Liver (tissue), 9 donors: ENCODE results near the gene CTDSPL2. TPM values are rescaled to one million over a fixed set of nuclear protein-coding genes. Genes with fewer than 3 reads are reported as not detected.

Experiments
- DNase-seq: peaks from one replicate; pipeline ENCODE4 v3.0.0-alpha.2; 2017; ENCODE audit warnings: low spot score
- H3K27ac ChIP-seq, 2 donors: one replicate each; pipeline ENCODE4 v1.7.0; 2013; ENCODE audit warnings: inconsistent platforms in 2 of 2, low read length in 2 of 2, control low read depth in 1 of 2, low read depth in 1 of 2, mild to moderate bottlenecking in 1 of 2
- H3K27me3 ChIP-seq, 4 donors: one replicate each; pipeline versions ENCODE4 v1.6.1 to v1.7.0; 2013; ENCODE audit warnings: low read length in 3 of 4, inconsistent platforms in 1 of 4, mild to moderate bottlenecking in 1 of 4, moderate library complexity in 1 of 4; ENCODE audit not compliant: control insufficient read depth in 4 of 4, insufficient read depth in 4 of 4
- H3K36me3 ChIP-seq, 4 donors: one replicate each; pipeline versions ENCODE4 v1.6.1 to v1.7.0; 2013; ENCODE audit warnings: low read length in 3 of 4, mild to moderate bottlenecking in 3 of 4, low read depth in 1 of 4, moderate library complexity in 1 of 4; ENCODE audit not compliant: control insufficient read depth in 4 of 4, insufficient read depth in 3 of 4
- H3K4me1 ChIP-seq, 4 donors: one replicate each; pipeline versions ENCODE4 v1.6.1 to v1.7.0; 2013; ENCODE audit warnings: low read length in 3 of 4, mild to moderate bottlenecking in 3 of 4, moderate library complexity in 1 of 4; ENCODE audit not compliant: control insufficient read depth in 4 of 4, insufficient read depth in 4 of 4
- H3K4me3 ChIP-seq, 3 donors: one replicate each; pipeline versions ENCODE4 v1.6.1 to v1.7.0; 2013; ENCODE audit warnings: low read length in 3 of 3, control low read depth in 1 of 3, low read depth in 1 of 3, mild to moderate bottlenecking in 1 of 3
- H3K9ac ChIP-seq, 2 donors: one replicate each; pipeline ENCODE4 v1.7.0; 2013; ENCODE audit warnings: low read length in 2 of 2, mild to moderate bottlenecking in 2 of 2, moderate library complexity in 2 of 2, control low read depth in 1 of 2, low read depth in 1 of 2
- H3K9me3 ChIP-seq, 4 donors: one replicate each; pipeline versions ENCODE4 v1.6.1 to v1.7.0; 2013; ENCODE audit warnings: low read length in 3 of 4; ENCODE audit not compliant: control insufficient read depth in 4 of 4
- FOXA1 ChIP-seq: IDR thresholded peaks from 2 replicates; pipeline ENCODE4 v1.6.1; 2016; ENCODE audit warnings: antibody characterized with exemption
- GABPA ChIP-seq, 2 donors: IDR thresholded peaks in 1 of 2; conservative IDR thresholded peaks in 1 of 2; 2 replicates each; pipeline ENCODE4 v1.6.1; 2016; ENCODE audit warnings: antibody characterized with exemption in 2 of 2, mild to moderate bottlenecking in 1 of 2, moderate library complexity in 1 of 2
- HNF4A ChIP-seq, 2 donors: conservative IDR thresholded peaks; 2 replicates each; pipeline ENCODE4 v1.6.1; 2016; ENCODE audit warnings: antibody characterized with exemption in 2 of 2, mild to moderate bottlenecking in 2 of 2
- HNF4G ChIP-seq: IDR thresholded peaks from 2 replicates; pipeline ENCODE4 v1.6.1; 2016; ENCODE audit warnings: antibody characterized with exemption
- JUND ChIP-seq, 2 donors: IDR thresholded peaks; 2 replicates each; pipeline ENCODE4 v1.6.1; 2016; ENCODE audit warnings: antibody characterized with exemption in 2 of 2
- NR2F2 ChIP-seq: IDR thresholded peaks from 2 replicates; pipeline ENCODE4 v1.6.1; 2016; ENCODE audit warnings: antibody characterized with exemption
- RAD21 ChIP-seq, 2 donors: IDR thresholded peaks; 2 replicates each; pipeline ENCODE4 v1.6.1; 2016; ENCODE audit warnings: antibody characterized with exemption in 2 of 2, mild to moderate bottlenecking in 2 of 2
- RXRA ChIP-seq, 2 donors: IDR thresholded peaks; 2 replicates each; pipeline ENCODE4 v1.6.1; 2017 to 2018; ENCODE audit warnings: antibody characterized with exemption in 2 of 2, mild to moderate bottlenecking in 1 of 2
- SP1 ChIP-seq: IDR thresholded peaks from 2 replicates; pipeline ENCODE4 v1.6.1; 2018; ENCODE audit warnings: antibody characterized with exemption, mild to moderate bottlenecking
- TAF1 ChIP-seq: conservative IDR thresholded peaks from 2 replicates; pipeline ENCODE4 v1.6.1; 2016; ENCODE audit warnings: antibody characterized with exemption, mild to moderate bottlenecking
- YY1 ChIP-seq: IDR thresholded peaks from 2 replicates; pipeline ENCODE4 v1.6.1; 2016; ENCODE audit warnings: antibody characterized with exemption, mild to moderate bottlenecking
- WGBS: extraction: QIAGEN DNeasy Blood & Tissue Kit; methylation state at CpG from one replicate; pipeline ENCODE4 v1.1.7; 2013; 5-methylcytosine and 5-hydroxymethylcytosine counted together
- polyA plus RNA-seq, 2 donors: library from polyadenylated mRNA; stranded (reverse) in 1 of 2; unstranded in 1 of 2; fragments of 200-250 nt in 1 of 2; fragments of >200 nt in 1 of 2; fragmentation: Nextera tagmentation in 1 of 2; extraction: Ambion mirVana in 1 of 2; gene quantifications; one replicate each; pipeline versions ENCODE4 v1.2.1 to v1.2.3, GENCODE V29; 2013 to 2015
- total RNA-seq, 2 donors: library from RNA; depleted of rRNA; stranded (reverse); fragments of >200 nt; gene quantifications; one replicate each; pipeline ENCODE4 v1.2.3, GENCODE V29; 2014
- TF ChIP-seq, protein P1 (sequence below): IDR thresholded peaks from 2 replicates; pipeline ENCODE4 v1.6.1; 2016; ENCODE audit warnings: antibody characterized with exemption
- TF ChIP-seq, protein P2 (sequence below): IDR thresholded peaks from 2 replicates; pipeline ENCODE4 v1.6.1; 2016; ENCODE audit warnings: antibody characterized with exemption
- TF ChIP-seq, protein P3 (sequence below): IDR thresholded peaks from 2 replicates; pipeline ENCODE4 v1.6.1; 2016; ENCODE audit warnings: antibody characterized with exemption, mild to moderate bottlenecking
- TF ChIP-seq, protein P4 (sequence below): IDR thresholded peaks from 2 replicates; pipeline ENCODE4 v1.6.1; 2016; ENCODE audit warnings: antibody characterized with exemption
- donor health status: healthy.
- donor health status: healthy.
- donor health status: healthy.
- donor health status: healthy.
- donor health status: healthy.

CTDSPL2 gene
- total and polyA plus RNA-seq, 4 donors: 3.6 to 41.5 (median 21.2) TPM

DNA sequence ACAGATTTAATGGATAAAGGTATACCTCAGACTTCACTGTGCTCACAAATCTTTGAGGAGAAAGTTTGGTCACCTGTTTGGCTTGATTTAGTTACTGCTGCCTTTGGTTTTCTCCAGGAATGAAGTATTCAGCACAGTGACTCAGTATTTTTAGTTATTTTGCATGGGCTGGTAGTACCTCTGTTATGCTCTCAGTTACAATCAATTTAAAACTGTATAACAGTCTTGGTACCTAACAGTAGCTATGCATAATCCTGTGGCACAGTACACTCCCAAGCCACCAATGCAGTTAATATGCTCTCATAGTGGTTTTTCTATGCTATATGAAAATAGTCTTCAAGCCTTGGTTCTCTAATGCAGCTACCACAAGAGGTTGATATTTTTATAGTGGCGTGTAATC is 97.6 kb downstream of the CTDSPL2 start:
- 100% methylated on average over 1 of the region's 1 CpG for WGBS
- no peak overlapping the region for H3K27ac ChIP-seq
- peaks cover 4 to 34% (median 18%) of the 10 kb centered on the region in 4 donors for H3K36me3 ChIP-seq

DNA sequence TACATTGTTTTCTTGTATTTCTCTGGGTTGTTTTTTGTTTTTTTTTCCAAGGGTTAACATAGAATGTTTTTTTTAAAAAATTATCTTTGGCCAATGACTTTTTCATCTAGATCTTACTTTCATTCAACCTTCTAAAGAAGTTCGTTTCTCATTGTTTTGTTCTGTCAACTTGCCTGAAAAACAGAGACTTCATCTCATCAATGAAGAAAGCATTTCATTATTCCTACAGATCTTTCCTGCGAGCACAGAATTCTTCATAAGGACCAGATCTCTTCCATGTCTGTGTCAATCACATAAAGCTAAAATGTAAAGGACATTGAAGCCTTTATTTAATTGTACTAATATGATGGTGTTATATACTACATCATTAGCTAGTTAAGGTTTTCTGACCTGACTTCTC is 99.8 kb downstream of the CTDSPL2 start:
- Histone ChIP-seq H3K9me3 (no peaks in the 10 kb centered on the region), H3K9ac (no peak overlapping the region), H3K27ac (no peak overlapping the region), H3K4me3 (no peak overlapping the region), H3K27me3 (no peaks in the 10 kb centered on the region), H3K4me1 (no peaks in the 10 kb centered on the region), H3K36me3 (peaks cover 0 to 22% (median 14%) of the 10 kb centered on the region in 4 donors)
- 92% methylated on average over 2 of the region's 2 CpGs for WGBS
- DNase-seq: no peak
- TF ChIP-seq YY1: no peak

More for the DNA sequence above, 97.6 kb downstream of the CTDSPL2 start:
- Histone ChIP-seq H3K4me3 (no peak overlapping the region), H3K9ac (no peak overlapping the region), H3K27me3 (no peaks in the 10 kb centered on the region), H3K9me3 (no peaks in the 10 kb centered on the region), H3K4me1 (no peaks in the 10 kb centered on the region)
- TF ChIP-seq, protein P1, sequence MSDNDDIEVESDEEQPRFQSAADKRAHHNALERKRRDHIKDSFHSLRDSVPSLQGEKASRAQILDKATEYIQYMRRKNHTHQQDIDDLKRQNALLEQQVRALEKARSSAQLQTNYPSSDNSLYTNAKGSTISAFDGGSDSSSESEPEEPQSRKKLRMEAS: no peak
- TF ChIP-seq RXRA (IDR thresholded peaks at IDR 0.05) (no peak), RAD21 (IDR thresholded peaks at IDR 0.05) (no peak), TAF1 (no peak), NR2F2 (no peak), JUND (IDR thresholded peaks at IDR 0.05) (no peak)
- TF ChIP-seq, protein P2, sequence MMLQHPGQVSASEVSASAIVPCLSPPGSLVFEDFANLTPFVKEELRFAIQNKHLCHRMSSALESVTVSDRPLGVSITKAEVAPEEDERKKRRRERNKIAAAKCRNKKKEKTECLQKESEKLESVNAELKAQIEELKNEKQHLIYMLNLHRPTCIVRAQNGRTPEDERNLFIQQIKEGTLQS: no peak
- no peak for DNase-seq

DNA sequence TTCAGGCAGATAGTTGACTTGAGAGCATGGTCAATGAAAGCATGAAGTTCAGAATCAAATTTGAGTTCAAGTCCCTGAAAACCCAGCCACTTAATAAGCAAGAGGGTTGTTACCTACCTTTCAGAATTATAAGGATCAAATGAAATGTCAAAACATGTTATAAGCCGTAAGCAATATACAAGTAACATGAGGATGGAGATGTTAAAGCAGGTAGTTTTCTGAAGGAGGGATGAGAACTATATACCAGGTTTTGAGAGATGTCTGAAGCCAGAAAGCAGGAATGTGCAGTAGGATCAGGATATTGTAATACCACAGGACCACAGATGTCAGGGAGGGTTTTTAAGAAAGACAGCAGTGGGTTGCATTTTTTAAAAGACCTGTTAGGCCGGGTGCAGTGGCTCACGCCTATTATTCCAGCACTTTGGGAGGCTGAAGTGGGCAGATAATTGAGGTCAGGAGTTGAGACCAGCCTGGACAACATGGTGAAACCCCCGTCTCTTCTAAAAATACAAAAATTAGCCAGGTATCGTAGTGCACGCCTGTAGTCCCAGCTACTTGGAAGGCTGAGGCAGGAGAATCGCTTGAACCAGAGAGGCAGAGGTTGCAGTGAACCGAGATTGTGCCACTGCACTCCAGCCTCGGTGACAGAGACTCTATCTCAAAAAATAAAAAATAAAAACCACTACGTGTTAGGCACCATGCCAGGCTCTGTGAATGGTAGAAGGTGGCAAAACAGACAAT is 102.6 kb downstream of the CTDSPL2 start:
- Histone ChIP-seq H3K4me1 (no peaks in the 10 kb centered on the region), H3K36me3 (peaks cover 2 to 12% (median 4%) of the 10 kb centered on the region in 4 donors), H3K27me3 (no peaks in the 10 kb centered on the region), H3K27ac (no peak overlapping the region), H3K9ac (no peak overlapping the region), H3K4me3 (no peak overlapping the region), H3K9me3 (no peaks in the 10 kb centered on the region)
- no peak for DNase-seq
- WGBS: 86% methylated on average over 10 of the region's 10 CpGs
- TF ChIP-seq, protein P3, sequence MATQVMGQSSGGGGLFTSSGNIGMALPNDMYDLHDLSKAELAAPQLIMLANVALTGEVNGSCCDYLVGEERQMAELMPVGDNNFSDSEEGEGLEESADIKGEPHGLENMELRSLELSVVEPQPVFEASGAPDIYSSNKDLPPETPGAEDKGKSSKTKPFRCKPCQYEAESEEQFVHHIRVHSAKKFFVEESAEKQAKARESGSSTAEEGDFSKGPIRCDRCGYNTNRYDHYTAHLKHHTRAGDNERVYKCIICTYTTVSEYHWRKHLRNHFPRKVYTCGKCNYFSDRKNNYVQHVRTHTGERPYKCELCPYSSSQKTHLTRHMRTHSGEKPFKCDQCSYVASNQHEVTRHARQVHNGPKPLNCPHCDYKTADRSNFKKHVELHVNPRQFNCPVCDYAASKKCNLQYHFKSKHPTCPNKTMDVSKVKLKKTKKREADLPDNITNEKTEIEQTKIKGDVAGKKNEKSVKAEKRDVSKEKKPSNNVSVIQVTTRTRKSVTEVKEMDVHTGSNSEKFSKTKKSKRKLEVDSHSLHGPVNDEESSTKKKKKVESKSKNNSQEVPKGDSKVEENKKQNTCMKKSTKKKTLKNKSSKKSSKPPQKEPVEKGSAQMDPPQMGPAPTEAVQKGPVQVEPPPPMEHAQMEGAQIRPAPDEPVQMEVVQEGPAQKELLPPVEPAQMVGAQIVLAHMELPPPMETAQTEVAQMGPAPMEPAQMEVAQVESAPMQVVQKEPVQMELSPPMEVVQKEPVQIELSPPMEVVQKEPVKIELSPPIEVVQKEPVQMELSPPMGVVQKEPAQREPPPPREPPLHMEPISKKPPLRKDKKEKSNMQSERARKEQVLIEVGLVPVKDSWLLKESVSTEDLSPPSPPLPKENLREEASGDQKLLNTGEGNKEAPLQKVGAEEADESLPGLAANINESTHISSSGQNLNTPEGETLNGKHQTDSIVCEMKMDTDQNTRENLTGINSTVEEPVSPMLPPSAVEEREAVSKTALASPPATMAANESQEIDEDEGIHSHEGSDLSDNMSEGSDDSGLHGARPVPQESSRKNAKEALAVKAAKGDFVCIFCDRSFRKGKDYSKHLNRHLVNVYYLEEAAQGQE: no peak
- TF ChIP-seq JUND (IDR thresholded peaks at IDR 0.05) (no peak), RXRA (IDR thresholded peaks at IDR 0.05) (no peak), GABPA (IDR thresholded peaks at IDR 0.05 in 1 of 2, conservative IDR thresholded peaks at IDR 0.05 in 1 of 2) (no peak), NR2F2 (no peak), SP1 (no peak), FOXA1 (no peak), HNF4A (conservative IDR thresholded peaks at IDR 0.05) (no peak), HNF4G (no peak)
- TF ChIP-seq, protein P2: no peak
- TF ChIP-seq, protein P4, sequence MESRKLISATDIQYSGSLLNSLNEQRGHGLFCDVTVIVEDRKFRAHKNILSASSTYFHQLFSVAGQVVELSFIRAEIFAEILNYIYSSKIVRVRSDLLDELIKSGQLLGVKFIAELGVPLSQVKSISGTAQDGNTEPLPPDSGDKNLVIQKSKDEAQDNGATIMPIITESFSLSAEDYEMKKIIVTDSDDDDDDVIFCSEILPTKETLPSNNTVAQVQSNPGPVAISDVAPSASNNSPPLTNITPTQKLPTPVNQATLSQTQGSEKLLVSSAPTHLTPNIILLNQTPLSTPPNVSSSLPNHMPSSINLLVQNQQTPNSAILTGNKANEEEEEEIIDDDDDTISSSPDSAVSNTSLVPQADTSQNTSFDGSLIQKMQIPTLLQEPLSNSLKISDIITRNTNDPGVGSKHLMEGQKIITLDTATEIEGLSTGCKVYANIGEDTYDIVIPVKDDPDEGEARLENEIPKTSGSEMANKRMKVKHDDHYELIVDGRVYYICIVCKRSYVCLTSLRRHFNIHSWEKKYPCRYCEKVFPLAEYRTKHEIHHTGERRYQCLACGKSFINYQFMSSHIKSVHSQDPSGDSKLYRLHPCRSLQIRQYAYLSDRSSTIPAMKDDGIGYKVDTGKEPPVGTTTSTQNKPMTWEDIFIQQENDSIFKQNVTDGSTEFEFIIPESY: no peak
